Measurements from ENCODE around the gene STX2.

- no peak for TF ChIP-seq EZH2phosphoT487 (conservative IDR thresholded peaks at IDR 0.05; ENCODE audit: low read length)
- TF ChIP-seq CTCF (IDR thresholded peaks at IDR 0.05; ENCODE audit: insufficient read depth, low read length, poor library complexity, severe bottlenecking): no peak
Measured at GRCh38 chr12:130879781-130880389, 40.8 kb upstream of the STX2 start.

Data from SU-DHL-6 (cell line).